Measurements from ENCODE around the gene COL10A1.

DNA sequence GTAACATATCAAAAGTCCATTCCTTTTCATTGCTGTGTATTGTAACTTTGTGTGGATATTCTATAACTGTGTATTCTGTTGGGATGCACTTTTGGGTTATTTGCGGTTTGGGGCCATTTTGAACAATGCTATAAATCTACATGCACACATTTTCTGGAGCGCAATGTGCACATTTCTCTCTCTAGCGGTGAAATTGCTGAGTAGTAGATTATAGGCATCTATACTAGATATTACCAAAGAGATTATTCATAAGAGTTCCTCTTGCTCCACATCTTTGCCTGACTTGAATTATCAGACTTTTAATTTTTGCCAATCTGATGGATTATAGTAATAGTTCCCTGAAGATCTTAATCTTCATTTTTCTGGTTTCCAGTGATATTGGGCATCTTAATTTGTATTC, 47.0 kb downstream of the COL10A1 start:
- TF ChIP-seq, protein P1, sequence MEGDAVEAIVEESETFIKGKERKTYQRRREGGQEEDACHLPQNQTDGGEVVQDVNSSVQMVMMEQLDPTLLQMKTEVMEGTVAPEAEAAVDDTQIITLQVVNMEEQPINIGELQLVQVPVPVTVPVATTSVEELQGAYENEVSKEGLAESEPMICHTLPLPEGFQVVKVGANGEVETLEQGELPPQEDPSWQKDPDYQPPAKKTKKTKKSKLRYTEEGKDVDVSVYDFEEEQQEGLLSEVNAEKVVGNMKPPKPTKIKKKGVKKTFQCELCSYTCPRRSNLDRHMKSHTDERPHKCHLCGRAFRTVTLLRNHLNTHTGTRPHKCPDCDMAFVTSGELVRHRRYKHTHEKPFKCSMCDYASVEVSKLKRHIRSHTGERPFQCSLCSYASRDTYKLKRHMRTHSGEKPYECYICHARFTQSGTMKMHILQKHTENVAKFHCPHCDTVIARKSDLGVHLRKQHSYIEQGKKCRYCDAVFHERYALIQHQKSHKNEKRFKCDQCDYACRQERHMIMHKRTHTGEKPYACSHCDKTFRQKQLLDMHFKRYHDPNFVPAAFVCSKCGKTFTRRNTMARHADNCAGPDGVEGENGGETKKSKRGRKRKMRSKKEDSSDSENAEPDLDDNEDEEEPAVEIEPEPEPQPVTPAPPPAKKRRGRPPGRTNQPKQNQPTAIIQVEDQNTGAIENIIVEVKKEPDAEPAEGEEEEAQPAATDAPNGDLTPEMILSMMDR (conservative IDR thresholded peaks at IDR 0.05; ENCODE audit: low read depth in 2 of 2): no peak
- TF ChIP-seq POLR2AphosphoS5 (IDR thresholded peaks at IDR 0.05; ENCODE audit: low read depth) (no peak), EZH2phosphoT487 (IDR thresholded peaks at IDR 0.05; ENCODE audit: unreplicated experiment) (no peak), EZH2 (IDR thresholded peaks at IDR 0.05; ENCODE audit: low read depth, unreplicated experiment) (no peak), STAT1 (IDR thresholded peaks at IDR 0.05; ENCODE audit: unreplicated experiment) (no peak), JUNB (IDR thresholded peaks at IDR 0.05; ENCODE audit: unreplicated experiment) (no peak), ZNF114 (CRISPR knock-in tag; IDR thresholded peaks at IDR 0.05) (no peak), CREB1 (CRISPR knock-in tag; IDR thresholded peaks at IDR 0.05; ENCODE audit: low read depth) (no peak), NANOG (IDR thresholded peaks at IDR 0.05; ENCODE audit: borderline replicate concordance) (no peak), ZNF331 (CRISPR knock-in tag; IDR thresholded peaks at IDR 0.05; ENCODE audit: low read depth) (no peak)
- TF ChIP-seq, protein P2, sequence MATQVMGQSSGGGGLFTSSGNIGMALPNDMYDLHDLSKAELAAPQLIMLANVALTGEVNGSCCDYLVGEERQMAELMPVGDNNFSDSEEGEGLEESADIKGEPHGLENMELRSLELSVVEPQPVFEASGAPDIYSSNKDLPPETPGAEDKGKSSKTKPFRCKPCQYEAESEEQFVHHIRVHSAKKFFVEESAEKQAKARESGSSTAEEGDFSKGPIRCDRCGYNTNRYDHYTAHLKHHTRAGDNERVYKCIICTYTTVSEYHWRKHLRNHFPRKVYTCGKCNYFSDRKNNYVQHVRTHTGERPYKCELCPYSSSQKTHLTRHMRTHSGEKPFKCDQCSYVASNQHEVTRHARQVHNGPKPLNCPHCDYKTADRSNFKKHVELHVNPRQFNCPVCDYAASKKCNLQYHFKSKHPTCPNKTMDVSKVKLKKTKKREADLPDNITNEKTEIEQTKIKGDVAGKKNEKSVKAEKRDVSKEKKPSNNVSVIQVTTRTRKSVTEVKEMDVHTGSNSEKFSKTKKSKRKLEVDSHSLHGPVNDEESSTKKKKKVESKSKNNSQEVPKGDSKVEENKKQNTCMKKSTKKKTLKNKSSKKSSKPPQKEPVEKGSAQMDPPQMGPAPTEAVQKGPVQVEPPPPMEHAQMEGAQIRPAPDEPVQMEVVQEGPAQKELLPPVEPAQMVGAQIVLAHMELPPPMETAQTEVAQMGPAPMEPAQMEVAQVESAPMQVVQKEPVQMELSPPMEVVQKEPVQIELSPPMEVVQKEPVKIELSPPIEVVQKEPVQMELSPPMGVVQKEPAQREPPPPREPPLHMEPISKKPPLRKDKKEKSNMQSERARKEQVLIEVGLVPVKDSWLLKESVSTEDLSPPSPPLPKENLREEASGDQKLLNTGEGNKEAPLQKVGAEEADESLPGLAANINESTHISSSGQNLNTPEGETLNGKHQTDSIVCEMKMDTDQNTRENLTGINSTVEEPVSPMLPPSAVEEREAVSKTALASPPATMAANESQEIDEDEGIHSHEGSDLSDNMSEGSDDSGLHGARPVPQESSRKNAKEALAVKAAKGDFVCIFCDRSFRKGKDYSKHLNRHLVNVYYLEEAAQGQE (IDR thresholded peaks at IDR 0.05; ENCODE audit: unreplicated experiment): no peak
- TF ChIP-seq, protein P3, sequence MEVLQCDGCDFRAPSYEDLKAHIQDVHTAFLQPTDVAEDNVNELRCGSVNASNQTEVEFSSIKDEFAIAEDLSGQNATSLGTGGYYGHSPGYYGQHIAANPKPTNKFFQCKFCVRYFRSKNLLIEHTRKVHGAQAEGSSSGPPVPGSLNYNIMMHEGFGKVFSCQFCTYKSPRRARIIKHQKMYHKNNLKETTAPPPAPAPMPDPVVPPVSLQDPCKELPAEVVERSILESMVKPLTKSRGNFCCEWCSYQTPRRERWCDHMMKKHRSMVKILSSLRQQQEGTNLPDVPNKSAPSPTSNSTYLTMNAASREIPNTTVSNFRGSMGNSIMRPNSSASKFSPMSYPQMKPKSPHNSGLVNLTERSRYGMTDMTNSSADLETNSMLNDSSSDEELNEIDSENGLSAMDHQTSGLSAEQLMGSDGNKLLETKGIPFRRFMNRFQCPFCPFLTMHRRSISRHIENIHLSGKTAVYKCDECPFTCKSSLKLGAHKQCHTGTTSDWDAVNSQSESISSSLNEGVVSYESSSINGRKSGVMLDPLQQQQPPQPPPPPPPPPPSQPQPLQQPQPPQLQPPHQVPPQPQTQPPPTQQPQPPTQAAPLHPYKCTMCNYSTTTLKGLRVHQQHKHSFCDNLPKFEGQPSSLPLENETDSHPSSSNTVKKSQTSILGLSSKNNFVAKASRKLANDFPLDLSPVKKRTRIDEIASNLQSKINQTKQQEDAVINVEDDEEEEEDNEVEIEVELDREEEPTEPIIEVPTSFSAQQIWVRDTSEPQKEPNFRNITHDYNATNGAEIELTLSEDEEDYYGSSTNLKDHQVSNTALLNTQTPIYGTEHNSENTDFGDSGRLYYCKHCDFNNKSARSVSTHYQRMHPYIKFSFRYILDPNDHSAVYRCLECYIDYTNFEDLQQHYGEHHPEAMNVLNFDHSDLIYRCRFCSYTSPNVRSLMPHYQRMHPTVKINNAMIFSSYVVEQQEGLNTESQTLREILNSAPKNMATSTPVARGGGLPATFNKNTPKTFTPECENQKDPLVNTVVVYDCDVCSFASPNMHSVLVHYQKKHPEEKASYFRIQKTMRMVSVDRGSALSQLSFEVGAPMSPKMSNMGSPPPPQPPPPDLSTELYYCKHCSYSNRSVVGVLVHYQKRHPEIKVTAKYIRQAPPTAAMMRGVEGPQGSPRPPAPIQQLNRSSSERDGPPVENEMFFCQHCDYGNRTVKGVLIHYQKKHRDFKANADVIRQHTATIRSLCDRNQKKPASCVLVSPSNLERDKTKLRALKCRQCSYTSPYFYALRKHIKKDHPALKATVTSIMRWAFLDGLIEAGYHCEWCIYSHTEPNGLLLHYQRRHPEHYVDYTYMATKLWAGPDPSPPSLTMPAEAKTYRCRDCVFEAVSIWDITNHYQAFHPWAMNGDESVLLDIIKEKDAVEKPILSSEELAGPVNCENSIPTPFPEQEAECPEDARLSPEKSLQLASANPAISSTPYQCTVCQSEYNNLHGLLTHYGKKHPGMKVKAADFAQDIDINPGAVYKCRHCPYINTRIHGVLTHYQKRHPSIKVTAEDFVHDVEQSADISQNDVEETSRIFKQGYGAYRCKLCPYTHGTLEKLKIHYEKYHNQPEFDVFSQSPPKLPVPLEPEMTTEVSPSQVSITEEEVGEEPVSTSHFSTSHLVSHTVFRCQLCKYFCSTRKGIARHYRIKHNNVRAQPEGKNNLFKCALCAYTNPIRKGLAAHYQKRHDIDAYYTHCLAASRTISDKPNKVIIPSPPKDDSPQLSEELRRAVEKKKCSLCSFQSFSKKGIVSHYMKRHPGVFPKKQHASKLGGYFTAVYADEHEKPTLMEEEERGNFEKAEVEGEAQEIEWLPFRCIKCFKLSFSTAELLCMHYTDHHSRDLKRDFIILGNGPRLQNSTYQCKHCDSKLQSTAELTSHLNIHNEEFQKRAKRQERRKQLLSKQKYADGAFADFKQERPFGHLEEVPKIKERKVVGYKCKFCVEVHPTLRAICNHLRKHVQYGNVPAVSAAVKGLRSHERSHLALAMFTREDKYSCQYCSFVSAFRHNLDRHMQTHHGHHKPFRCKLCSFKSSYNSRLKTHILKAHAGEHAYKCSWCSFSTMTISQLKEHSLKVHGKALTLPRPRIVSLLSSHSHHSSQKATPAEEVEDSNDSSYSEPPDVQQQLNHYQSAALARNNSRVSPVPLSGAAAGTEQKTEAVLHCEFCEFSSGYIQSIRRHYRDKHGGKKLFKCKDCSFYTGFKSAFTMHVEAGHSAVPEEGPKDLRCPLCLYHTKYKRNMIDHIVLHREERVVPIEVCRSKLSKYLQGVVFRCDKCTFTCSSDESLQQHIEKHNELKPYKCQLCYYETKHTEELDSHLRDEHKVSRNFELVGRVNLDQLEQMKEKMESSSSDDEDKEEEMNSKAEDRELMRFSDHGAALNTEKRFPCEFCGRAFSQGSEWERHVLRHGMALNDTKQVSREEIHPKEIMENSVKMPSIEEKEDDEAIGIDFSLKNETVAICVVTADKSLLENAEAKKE (CRISPR knock-in tag; IDR thresholded peaks at IDR 0.05): no peak
- TF ChIP-seq, protein P4, sequence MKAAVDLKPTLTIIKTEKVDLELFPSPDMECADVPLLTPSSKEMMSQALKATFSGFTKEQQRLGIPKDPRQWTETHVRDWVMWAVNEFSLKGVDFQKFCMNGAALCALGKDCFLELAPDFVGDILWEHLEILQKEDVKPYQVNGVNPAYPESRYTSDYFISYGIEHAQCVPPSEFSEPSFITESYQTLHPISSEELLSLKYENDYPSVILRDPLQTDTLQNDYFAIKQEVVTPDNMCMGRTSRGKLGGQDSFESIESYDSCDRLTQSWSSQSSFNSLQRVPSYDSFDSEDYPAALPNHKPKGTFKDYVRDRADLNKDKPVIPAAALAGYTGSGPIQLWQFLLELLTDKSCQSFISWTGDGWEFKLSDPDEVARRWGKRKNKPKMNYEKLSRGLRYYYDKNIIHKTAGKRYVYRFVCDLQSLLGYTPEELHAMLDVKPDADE (IDR thresholded peaks at IDR 0.05): no peak

All from GM23338 (cell line).